HCT116 (cell line): ENCODE results near the gene LCN1. TPM values are rescaled to one million over a fixed set of nuclear protein-coding genes. Genes with fewer than 3 reads are reported as not detected.

Experiments
- ATAC-seq: fragments of 200-7000 bp; cut with Tn5 transposase; 2 replicates; pipeline ENCODE4 v1.9.1; 2020; ENCODE audit warnings: mild to moderate bottlenecking, moderate library complexity
- BruUV-seq: library from RNA; stranded (reverse); fragments of 400-500 nt; replicated peaks from 2 replicates; lab custom pipeline; 2021; lab: Mats Ljungman, UMichigan
- CTCF ChIA-PET: fragments of 300-600 bp; sonication (Branson Sonifier 250); formaldehyde crosslinking; loops from one replicate; lab custom pipeline; 2021; ENCODE audit warnings: antibody characterized with exemption; lab: Charles Lee
- POLR2A ChIA-PET: fragments of 300-600, 350-600 bp; sonication (Branson Sonifier 250); formaldehyde crosslinking; loops from one replicate; lab custom pipeline; 2021; ENCODE audit warnings: antibody characterized with exemption; lab: Charles Lee
- RAD21 ChIA-PET, 2 experiments: fragments of 300-600 bp; sonication (Branson Sonifier 250); formaldehyde crosslinking; loops; one replicate each; lab custom pipeline; 2023; ENCODE audit warnings: low total read pairs in 2 of 2; ENCODE audit not compliant: uncharacterized antibody in 2 of 2, unreplicated experiment in 2 of 2, low non-redundant PET in 1 of 2; lab: Charles Lee
- DNase-seq: peaks from one replicate; pipeline ENCODE4 v3.0.0-alpha.2; 2010; ENCODE audit warnings: low read depth, low spot score
- H2AFZ ChIP-seq: fragments of 200-600 bp; shearing (Covaris generic), sonication (generic); 2 replicates; pipeline ENCODE4 v1.6.1; 2017; ENCODE audit warnings: low read depth, mixed run types, mixed read lengths, antibody characterized with exemption, low read length; ENCODE audit not compliant: poor library complexity, severe bottlenecking
- H3K27ac ChIP-seq: 2 replicates; pipeline ENCODE4 v1.5.1; 2012; ENCODE audit warnings: low read depth, low read length
- H3K27me3 ChIP-seq: fragments of 200-600 bp; sonication (generic); 2 replicates; pipeline ENCODE4 v1.6.1; 2016; ENCODE audit warnings: mixed run types, low read length, mixed read lengths; ENCODE audit not compliant: insufficient read depth
- H3K36me3 ChIP-seq, 2 experiments: fragments of 200-500 bp in 1 of 2; fragments of 200-600 bp in 1 of 2; sonication (Bioruptor generic) in 1 of 2; sonication (generic) in 1 of 2; 2 replicates each; pipeline versions ENCODE4 v1.5.1 to v1.6.1; 2014 to 2016; ENCODE audit warnings: low read length in 2 of 2, inconsistent platforms in 1 of 2, mixed read lengths in 1 of 2, mixed run types in 1 of 2; ENCODE audit not compliant: insufficient read depth in 2 of 2, control insufficient read depth in 1 of 2
- H3K4me1 ChIP-seq, 2 experiments: fragments of 200-600 bp in 1 of 2; sonication (generic) in 1 of 2; 2 replicates each; pipeline versions ENCODE4 v1.5.1 to v1.6.1; 2012 to 2017; ENCODE audit warnings: low read length in 2 of 2, inconsistent platforms in 1 of 2, mild to moderate bottlenecking in 1 of 2, mixed read lengths in 1 of 2, mixed run types in 1 of 2, moderate library complexity in 1 of 2; ENCODE audit not compliant: insufficient read depth in 2 of 2, control insufficient read depth in 1 of 2
- H3K4me2 ChIP-seq: fragments of 200-600 bp; sonication (generic); 2 replicates; pipeline ENCODE4 v1.6.1; 2017; ENCODE audit warnings: mixed run types, low read length, mixed read lengths
- H3K4me3 ChIP-seq, 2 experiments: fragments of 200-600 bp in 1 of 2; sonication (generic) in 1 of 2; replicated peaks in 1 of 2; 2 replicates each; pipeline ENCODE4 v1.5.1; 2011 to 2016; ENCODE audit warnings: low read length in 2 of 2, control low read depth in 1 of 2, low read depth in 1 of 2, mild to moderate bottlenecking in 1 of 2, mixed read lengths in 1 of 2, mixed run types in 1 of 2
- H3K79me2 ChIP-seq: fragments of 200-600 bp; sonication (generic); 2 replicates; pipeline ENCODE4 v1.6.1; 2017; ENCODE audit warnings: mild to moderate bottlenecking, mixed run types, low read length, moderate library complexity, mixed read lengths; ENCODE audit not compliant: insufficient read depth
- H3K9ac ChIP-seq: fragments of 200-600 bp; sonication (generic); 2 replicates; pipeline ENCODE4 v1.6.1; 2016; ENCODE audit warnings: low read length, mixed read lengths
- H3K9me2 ChIP-seq: fragments of 200-600 bp; sonication (generic), shearing (Covaris generic); 2 replicates; pipeline ENCODE4 v1.6.1; 2017; ENCODE audit warnings: mixed run types, mild to moderate bottlenecking, moderate library complexity; ENCODE audit not compliant: insufficient read depth
- H3K9me3 ChIP-seq, 2 experiments: fragments of 200-500 bp in 1 of 2; fragments of 200-600 bp in 1 of 2; sonication (Bioruptor generic) in 1 of 2; sonication (generic) in 1 of 2; 2 replicates each; pipeline ENCODE4 v1.6.1; 2014 to 2017; ENCODE audit warnings: low read length in 2 of 2, mixed read lengths in 2 of 2, inconsistent platforms in 1 of 2, low read depth in 1 of 2, mild to moderate bottlenecking in 1 of 2, mixed run types in 1 of 2, moderate library complexity in 1 of 2; ENCODE audit not compliant: control insufficient read depth in 1 of 2, insufficient read depth in 1 of 2
- H4K20me1 ChIP-seq: fragments of 200-600 bp; sonication (generic), shearing (Covaris generic); 2 replicates; pipeline ENCODE4 v1.6.1; 2017; ENCODE audit warnings: mixed run types, mild to moderate bottlenecking, moderate library complexity; ENCODE audit not compliant: insufficient read depth
- CEBPB ChIP-seq: IDR thresholded peaks from 2 replicates; pipeline ENCODE4 v1.6.1; 2012; ENCODE audit warnings: low read depth
- POLR2A ChIP-seq: IDR thresholded peaks from 2 replicates; pipeline ENCODE4 v1.7.0; 2011; ENCODE audit warnings: borderline replicate concordance; ENCODE audit not compliant: insufficient read depth, insufficient read length; ENCODE audit errors: extremely low read depth
- RAD21 ChIP-seq: IDR thresholded peaks from 2 replicates; pipeline ENCODE4 v1.6.1; 2012; ENCODE audit warnings: low read depth, mild to moderate bottlenecking
- SP1 ChIP-seq: IDR thresholded peaks from 2 replicates; pipeline ENCODE4 v1.6.1; 2012; ENCODE audit warnings: low read depth
- SRF ChIP-seq: IDR thresholded peaks from 2 replicates; pipeline ENCODE4 v1.6.1; 2012; ENCODE audit warnings: low read depth
- ZNF274 ChIP-seq: fragments of 200-500 bp; sonication (Bioruptor generic); IDR thresholded peaks from 2 replicates; pipeline ENCODE4 v1.6.1; 2014; ENCODE audit warnings: mild to moderate bottlenecking, low read depth, low read length, inconsistent platforms
- intact Hi-C: fragments of 100-400 bp; cut with micrococcal nuclease; formaldehyde crosslinking; loops from 2 replicates; pipeline ENCODE4 v1.10.0; 2022
- total RNA-seq: library from RNA; stranded (reverse); gene quantifications from one replicate; pipeline ENCODE4 v1.2.1, GENCODE V29; 2021; ENCODE audit not compliant: unreplicated experiment
- TF ChIP-seq, protein P1 (sequence below): IDR thresholded peaks from 2 replicates; pipeline ENCODE4 v1.6.1; 2012; ENCODE audit warnings: low read depth
- TF ChIP-seq, protein P2 (sequence below): IDR thresholded peaks from 2 replicates; pipeline ENCODE4 v1.6.1; 2012

LCN1 gene
- total RNA-seq, 1 experiment from 2014 or later, result not detected

DNA sequence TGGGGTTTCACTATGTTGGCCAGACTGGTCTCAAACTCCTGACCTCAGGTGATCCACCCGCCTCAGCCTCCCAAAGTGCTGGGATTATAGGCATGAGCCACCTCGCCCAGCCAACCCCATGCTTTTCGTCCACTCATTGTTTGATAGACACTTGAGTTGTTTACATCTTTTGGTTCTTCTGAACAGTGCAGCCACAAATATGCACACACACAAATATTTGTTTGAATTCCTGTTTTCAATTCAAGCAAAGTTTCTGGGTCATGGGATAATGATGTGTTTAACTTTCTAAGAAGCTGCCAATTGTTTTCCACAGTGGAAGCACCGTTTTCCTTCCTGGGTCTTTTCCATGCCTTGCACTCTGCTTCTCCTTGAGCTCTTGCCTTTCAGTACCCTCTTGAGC is 33.5 kb downstream of the LCN1 start (continued):
- TF ChIP-seq, protein P1, sequence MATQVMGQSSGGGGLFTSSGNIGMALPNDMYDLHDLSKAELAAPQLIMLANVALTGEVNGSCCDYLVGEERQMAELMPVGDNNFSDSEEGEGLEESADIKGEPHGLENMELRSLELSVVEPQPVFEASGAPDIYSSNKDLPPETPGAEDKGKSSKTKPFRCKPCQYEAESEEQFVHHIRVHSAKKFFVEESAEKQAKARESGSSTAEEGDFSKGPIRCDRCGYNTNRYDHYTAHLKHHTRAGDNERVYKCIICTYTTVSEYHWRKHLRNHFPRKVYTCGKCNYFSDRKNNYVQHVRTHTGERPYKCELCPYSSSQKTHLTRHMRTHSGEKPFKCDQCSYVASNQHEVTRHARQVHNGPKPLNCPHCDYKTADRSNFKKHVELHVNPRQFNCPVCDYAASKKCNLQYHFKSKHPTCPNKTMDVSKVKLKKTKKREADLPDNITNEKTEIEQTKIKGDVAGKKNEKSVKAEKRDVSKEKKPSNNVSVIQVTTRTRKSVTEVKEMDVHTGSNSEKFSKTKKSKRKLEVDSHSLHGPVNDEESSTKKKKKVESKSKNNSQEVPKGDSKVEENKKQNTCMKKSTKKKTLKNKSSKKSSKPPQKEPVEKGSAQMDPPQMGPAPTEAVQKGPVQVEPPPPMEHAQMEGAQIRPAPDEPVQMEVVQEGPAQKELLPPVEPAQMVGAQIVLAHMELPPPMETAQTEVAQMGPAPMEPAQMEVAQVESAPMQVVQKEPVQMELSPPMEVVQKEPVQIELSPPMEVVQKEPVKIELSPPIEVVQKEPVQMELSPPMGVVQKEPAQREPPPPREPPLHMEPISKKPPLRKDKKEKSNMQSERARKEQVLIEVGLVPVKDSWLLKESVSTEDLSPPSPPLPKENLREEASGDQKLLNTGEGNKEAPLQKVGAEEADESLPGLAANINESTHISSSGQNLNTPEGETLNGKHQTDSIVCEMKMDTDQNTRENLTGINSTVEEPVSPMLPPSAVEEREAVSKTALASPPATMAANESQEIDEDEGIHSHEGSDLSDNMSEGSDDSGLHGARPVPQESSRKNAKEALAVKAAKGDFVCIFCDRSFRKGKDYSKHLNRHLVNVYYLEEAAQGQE, result no peak
- TF ChIP-seq, protein P2, sequence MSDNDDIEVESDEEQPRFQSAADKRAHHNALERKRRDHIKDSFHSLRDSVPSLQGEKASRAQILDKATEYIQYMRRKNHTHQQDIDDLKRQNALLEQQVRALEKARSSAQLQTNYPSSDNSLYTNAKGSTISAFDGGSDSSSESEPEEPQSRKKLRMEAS, result no peak
- no peak for TF ChIP-seq ZNF274

DNA sequence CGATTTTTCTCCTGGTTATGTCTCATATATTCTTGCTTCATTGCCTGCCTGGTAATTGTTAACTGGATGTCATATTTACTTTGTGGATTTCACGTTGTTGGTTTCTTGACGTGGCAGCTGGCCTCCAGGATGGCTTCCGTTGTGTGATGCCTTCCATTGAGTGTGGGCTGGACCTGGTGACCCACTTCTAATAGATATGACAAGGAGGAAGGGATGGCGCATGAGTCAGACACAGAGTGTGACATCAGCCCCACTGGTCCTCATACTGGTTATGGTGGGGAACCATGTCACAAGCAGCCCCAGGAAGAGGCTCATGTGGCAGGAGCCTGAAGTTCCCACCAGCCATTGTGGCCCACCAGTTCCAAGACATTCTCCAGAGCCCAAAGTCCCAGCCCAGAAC is 34.0 kb downstream of the LCN1 start:
- no peaks in the 10 kb centered on the region for H3K79me2 ChIP-seq
- ChIA-PET POLR2A (no interaction called here), RAD21 (no interaction called here), CTCF (no interaction called here)
- H3K27ac ChIP-seq, result no peak overlapping the region
- H4K20me1 ChIP-seq, result no peaks in the 10 kb centered on the region
- DNase-seq (no peak), ATAC-seq (no peak)
- TF ChIP-seq SP1 (no peak), CEBPB (no peak), SRF (no peak), RAD21 (no peak), POLR2A (no peak)
- 0 out of 2 replicates have a peak, but pooled peaks cover 2% of the 10 kb centered on the region for H3K27me3 ChIP-seq
- no peak overlapping the region for H3K4me2 ChIP-seq
- no peaks in the 10 kb centered on the region for H3K4me1 ChIP-seq
- BruUV-seq, result no TSS peak
- no peak overlapping the region for H3K4me3 ChIP-seq
- H3K9me3 ChIP-seq, result no peaks in the 10 kb centered on the region
- H3K9ac ChIP-seq, result no peak overlapping the region
- intact Hi-C loops, result no loop called here
- H3K9me2 ChIP-seq, result no peaks in the 10 kb centered on the region
- H3K36me3 ChIP-seq, result no peaks in the 10 kb centered on the region
- no peak overlapping the region for H2AFZ ChIP-seq
